OCI-LY3 (cell line): Measurements from ENCODE around the gene ADSS1.

ENCODE experiments used
- CTCF ChIP-seq: fragments of 200-600, 300-600 bp; sonication (generic); IDR thresholded peaks from 2 replicates; pipeline ENCODE4 v1.5.1; 2014; ENCODE audit warnings: antibody characterized with exemption, low read length, low read depth
- EZH2phosphoT487 ChIP-seq: fragments of 200-600 bp; shearing (Covaris generic); IDR thresholded peaks from 2 replicates; pipeline ENCODE4 v1.6.1; 2018; ENCODE audit warnings: antibody characterized with exemption, mixed run types, low read depth

GRCh38 chr14:104699426-104699748 lies 24.6 kb upstream of the ADSS1 start:
- TF ChIP-seq CTCF (no peak), EZH2phosphoT487 (no peak)
